Gastroesophageal sphincter (tissue), 3 donors: ENCODE measurements around the gene JAM3.

Experiments
- POLR2A ChIP-seq, 2 donors: fragments of 450-650 bp; IDR thresholded peaks; one replicate each; pipeline ENCODE4 v1.6.1; 2017; ENCODE audit warnings: antibody characterized with exemption in 2 of 2, mild to moderate bottlenecking in 2 of 2, moderate library complexity in 1 of 2
- TF ChIP-seq, protein P1 (sequence below), 4 experiments: fragments of 200-600 bp in 2 of 4; fragments of 450-650 bp in 2 of 4; sonication (generic) in 1 of 4; IDR thresholded peaks; one replicate each; pipeline ENCODE4 v1.5.1; 2017 to 2019; ENCODE audit warnings: antibody characterized with exemption in 4 of 4, mild to moderate bottlenecking in 2 of 4, moderate library complexity in 2 of 4

DNA sequence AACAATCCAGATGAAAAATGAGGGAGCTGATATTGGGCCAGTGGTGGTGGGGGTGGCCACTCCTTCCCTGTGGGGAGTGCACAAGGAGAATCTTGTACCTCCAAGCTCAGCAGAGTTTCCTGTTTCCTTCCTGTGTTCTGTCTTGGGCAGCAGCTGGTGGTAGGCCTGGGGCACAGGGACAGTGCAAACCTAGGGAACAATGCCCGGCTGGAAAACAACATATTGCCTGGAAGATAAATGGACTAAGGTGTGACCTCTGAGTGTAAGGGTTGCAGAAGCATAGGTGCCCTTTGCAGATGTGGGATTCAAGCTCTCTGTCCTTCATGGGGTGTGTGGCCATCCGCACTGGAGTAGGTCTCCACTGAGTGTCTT lies 5.8 kb upstream of the JAM3 start:
- TF ChIP-seq, protein P1, sequence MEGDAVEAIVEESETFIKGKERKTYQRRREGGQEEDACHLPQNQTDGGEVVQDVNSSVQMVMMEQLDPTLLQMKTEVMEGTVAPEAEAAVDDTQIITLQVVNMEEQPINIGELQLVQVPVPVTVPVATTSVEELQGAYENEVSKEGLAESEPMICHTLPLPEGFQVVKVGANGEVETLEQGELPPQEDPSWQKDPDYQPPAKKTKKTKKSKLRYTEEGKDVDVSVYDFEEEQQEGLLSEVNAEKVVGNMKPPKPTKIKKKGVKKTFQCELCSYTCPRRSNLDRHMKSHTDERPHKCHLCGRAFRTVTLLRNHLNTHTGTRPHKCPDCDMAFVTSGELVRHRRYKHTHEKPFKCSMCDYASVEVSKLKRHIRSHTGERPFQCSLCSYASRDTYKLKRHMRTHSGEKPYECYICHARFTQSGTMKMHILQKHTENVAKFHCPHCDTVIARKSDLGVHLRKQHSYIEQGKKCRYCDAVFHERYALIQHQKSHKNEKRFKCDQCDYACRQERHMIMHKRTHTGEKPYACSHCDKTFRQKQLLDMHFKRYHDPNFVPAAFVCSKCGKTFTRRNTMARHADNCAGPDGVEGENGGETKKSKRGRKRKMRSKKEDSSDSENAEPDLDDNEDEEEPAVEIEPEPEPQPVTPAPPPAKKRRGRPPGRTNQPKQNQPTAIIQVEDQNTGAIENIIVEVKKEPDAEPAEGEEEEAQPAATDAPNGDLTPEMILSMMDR (IDR thresholded peaks at IDR 0.05): no peak
- no peak for TF ChIP-seq POLR2A (IDR thresholded peaks at IDR 0.05)
